HG03066 (cell line): ENCODE measurements around the gene TMEM120B.
A peak's percentile ranks its signal among the peaks of the same experiment; 100 is the strongest.

Experiments
- ATAC-seq: cut with Tn5 transposase; IDR thresholded peaks from one replicate; pipeline ENCODE4 v1.9.1; 2021; ENCODE audit warnings: low read depth; ENCODE audit not compliant: unreplicated experiment

Gene TMEM120B

GRCh38 chr12:121800694-121801594 lies 88.4 kb downstream of the TMEM120B start:
- no peak for ATAC-seq

DNA sequence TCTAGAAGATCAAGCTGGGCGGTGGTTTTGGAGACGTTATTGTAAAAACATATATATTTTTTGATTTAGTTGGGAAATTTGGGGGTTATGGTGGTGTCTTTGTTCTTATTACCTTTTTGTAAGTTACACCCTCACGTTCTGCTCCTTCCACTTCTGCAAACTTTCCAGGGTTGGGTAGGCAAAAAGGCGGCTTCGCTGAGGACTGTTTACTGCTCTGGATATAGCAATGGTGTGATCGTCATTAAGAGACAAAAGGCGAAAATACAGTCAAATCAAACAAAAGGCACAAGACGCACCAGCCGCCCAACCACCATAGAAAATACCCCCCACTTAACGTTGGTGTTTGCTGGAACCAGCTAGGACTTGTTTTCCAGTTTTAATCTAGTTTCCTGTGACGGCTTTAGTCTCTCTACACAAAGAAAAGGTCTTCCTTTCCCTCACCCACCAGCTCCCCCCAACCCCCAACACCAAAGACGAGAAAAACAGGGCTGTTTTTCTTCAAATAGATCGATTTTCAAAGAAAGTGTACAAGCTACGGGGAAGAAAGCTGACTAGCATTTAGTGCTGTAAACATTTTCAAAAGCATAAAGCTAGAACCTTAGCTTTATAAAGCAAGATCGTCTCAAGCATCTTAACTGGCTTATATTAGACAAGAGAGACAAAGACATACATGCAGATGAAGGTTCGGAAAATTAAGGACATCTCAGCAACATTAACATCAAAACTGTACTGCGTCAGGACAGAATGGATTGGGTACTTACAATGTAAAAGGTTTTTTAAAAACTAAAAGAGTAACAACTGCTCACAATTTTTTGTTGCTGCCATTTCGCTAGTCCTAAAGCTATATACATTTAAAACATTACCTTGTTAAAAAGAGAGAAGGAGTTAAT lies 89.3 kb downstream of the TMEM120B start:
- no peak for ATAC-seq

- no peak for ATAC-seq
Measured at GRCh38 chr12:121802485-121802842, 89.9 kb downstream of the TMEM120B start.

GRCh38 chr12:121802843-121803698 lies 90.5 kb downstream of the TMEM120B start:
- peak; percentile 34 for ATAC-seq

DNA sequence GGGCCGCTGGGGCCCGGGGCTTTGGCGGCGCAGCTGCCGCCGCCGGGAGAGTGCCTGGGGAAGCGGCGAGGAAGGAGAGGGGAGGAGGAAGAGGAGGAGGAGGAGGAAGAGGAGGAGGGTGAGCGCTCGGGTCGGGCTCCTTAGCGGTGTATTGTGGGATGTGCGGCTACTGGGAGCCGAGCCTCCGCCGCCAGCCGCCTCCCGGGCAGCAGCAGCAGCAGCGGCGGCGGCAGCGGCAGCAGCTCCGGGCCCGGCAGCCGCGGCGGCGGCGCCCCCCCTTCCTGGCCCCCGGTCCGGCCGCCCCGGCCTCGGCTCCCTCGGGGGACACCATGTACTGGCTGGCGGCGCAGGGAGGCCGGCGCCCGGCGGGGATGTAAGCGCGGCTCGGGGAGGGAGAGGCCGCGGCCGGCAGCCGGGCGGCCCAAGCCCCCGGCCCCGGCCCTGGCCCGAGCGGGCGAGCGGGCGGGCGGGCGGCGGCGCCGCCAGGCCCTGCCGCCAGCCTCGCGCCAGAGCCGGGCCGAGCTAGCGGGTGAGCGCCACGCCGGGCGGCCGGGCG lies 91.4 kb downstream of the TMEM120B start, which contains the start of gene SETD1B:
Gene SETD1B, plus strand, starts transcription at position 149 of the 556 bp plus-strand sequence. CDS start 729 bp downstream, outside the sequence.
- ATAC-seq = no peak

DNA sequence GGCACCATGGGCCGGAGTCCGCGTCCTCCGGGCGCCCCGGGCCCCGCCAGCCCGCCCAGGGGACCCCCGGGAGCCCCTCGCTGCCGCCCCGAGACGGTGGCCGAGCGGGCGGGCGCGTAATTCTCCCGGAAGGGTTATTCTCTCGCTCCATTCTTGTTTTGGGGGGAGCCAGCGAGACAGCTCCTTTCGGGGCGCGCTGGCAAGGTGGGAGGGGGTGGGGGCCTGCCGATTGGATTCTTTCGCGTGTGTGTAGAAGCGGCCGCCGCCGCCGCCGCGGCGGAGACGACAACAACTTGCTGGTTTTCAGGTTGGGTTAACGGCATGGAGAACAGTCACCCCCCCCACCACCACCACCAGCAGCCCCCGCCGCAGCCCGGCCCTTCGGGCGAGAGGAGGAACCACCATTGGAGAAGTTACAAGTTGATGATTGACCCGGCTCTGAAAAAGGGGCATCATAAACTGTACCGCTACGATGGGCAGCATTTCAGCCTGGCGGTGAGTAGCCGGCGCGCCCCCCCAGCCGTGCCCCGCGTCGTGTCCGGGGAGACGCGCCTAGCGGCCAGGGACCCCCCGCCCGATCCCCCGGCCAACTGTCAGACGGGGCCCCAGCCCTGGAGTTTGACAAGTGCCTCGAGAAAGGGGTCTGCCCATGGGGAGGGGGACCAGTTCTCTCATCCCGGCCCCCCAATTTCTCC lies 92.0 kb downstream of the TMEM120B start:
- ATAC-seq = no peak

GRCh38 chr12:121805171-121806008 lies 92.8 kb downstream of the TMEM120B start:
- no peak for ATAC-seq

GRCh38 chr12:121806009-121806545 lies 93.5 kb downstream of the TMEM120B start:
- ATAC-seq = no peak

- no peak for ATAC-seq
Measured at GRCh38 chr12:121806546-121807423, 94.2 kb downstream of the TMEM120B start.

GRCh38 chr12:121807642-121808347 lies 95.2 kb downstream of the TMEM120B start:
- ATAC-seq = no peak

- ATAC-seq = no peak
Measured at GRCh38 chr12:121808623-121809022, 96.1 kb downstream of the TMEM120B start.

DNA sequence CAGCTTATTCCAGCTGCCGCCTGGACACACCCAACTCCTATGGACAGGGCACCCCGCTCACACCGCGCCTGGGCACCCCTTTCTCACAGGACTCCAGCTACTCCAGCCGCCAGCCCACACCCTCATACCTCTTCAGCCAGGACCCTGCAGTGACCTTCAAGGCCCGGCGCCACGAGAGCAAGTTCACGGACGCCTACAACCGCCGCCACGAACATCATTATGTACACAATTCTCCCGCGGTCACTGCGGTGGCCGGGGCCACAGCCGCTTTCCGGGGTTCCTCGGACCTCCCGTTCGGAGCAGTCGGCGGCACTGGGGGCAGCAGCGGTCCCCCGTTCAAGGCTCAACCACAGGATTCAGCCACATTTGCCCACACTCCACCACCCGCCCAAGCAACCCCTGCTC lies 97.2 kb downstream of the TMEM120B start:
- ATAC-seq = no peak

DNA sequence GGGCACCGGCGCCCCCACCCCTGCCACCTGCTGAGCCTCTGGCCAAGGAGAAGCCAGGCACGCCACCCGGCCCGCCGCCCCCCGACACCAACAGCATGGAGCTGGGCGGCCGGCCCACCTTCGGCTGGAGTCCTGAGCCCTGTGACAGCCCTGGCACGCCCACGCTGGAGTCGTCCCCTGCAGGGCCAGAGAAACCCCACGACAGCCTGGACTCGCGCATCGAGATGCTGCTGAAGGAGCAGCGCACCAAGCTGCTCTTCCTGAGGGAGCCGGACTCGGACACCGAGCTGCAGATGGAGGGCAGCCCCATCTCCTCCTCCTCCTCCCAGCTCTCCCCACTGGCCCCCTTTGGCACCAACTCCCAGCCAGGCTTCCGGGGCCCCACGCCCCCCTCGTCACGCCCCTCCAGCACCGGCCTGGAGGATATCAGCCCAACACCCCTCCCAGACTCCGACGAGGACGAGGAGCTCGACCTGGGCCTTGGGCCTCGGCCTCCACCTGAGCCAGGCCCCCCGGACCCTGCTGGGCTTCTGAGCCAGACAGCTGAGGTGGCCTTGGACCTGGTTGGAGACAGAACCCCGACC lies 97.8 kb downstream of the TMEM120B start:
- ATAC-seq = no peak

GRCh38 chr12:121810833-121811433 lies 98.4 kb downstream of the TMEM120B start:
- no peak for ATAC-seq

DNA sequence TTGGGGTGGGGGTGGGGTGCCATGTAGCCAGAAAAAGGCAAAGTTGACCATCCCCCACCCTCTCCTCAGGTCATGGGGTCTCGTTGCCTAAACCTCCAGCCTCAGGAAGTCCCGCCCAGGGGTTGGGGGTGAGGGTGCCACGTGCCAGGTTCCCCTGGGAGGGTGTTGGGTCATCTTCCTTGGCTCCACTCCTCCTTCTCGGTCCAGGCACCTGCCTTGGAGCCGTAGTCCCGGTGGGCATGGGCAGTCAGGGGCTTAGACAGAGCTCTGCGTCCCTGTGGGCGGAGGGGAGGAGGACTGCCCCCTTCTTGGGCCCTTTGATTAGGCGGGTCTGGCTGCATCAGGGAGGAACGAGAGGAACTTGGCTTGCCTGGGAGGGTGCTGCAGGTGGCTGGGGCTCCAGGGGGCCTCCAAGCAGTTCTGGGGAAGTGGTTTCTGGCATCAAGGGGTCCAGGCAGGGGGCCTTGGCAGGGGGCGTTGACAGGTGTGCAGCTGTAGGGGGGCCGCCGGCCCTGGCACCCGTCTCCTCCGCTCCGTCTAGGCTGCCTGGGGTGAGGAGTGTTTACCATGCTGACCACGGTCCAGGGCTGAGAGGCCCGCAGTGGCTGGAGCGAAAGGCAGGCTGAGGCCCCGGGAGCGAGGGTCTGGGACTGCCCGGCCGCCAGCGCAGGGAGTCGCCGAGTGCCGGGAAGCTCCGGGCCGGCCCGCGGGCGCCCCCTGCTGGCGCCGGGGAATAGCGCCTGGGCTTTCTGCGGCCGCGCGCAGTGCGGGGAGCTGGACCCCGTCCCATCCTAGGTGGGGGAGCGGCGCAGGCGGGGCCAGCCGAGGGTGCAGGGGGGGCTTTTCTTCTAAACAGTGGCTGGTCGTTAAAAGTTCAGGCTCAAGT lies 99.1 kb downstream of the TMEM120B start:
- no peak for ATAC-seq
